Naive thymus-derived CD4-positive, alpha-beta T cell (primary cell): ENCODE results near the gene S100A16. TPM values are rescaled to one million over a fixed set of nuclear protein-coding genes. Genes with fewer than 3 reads are reported as not detected.

Experiments
- ATAC-seq: fragments of 150-1000 bp; cut with Tn5 transposase; 2 replicates; pipeline ENCODE4 v1.10.0; 2021; ENCODE audit warnings: mild to moderate bottlenecking, moderate library complexity
- CTCF ChIA-PET: fragments of 350-600 bp; sonication (Branson Sonifier 250); formaldehyde crosslinking; loops from one replicate; lab custom pipeline; 2021; ENCODE audit warnings: antibody characterized with exemption; lab: Charles Lee
- POLR2A ChIA-PET: fragments of 350-600 bp; sonication (Branson Sonifier 250); formaldehyde crosslinking; loops from one replicate; lab custom pipeline; 2021; ENCODE audit warnings: antibody characterized with exemption, inconsistent platforms; lab: Charles Lee
- DNase-seq, 9 donors: peaks; one replicate each; pipeline versions ENCODE4 v3.0.0 to v3.0.0-alpha.2; 2020 to 2022; ENCODE audit warnings: mixed read lengths in 1 of 9
- H3K27ac ChIP-seq: one replicate; pipeline ENCODE4 v1.7.0; 2013; ENCODE audit warnings: mild to moderate bottlenecking, low read depth, low read length, moderate library complexity
- H3K27me3 ChIP-seq, 2 donors: one replicate each; pipeline ENCODE4 v1.7.0; 2013; ENCODE audit warnings: low read length in 2 of 2, mild to moderate bottlenecking in 2 of 2, moderate library complexity in 2 of 2; ENCODE audit not compliant: control insufficient read depth in 2 of 2, insufficient read depth in 2 of 2
- H3K36me3 ChIP-seq, 3 experiments: 1 replicate in 2 of 3; 2 replicates in 1 of 3; pipeline ENCODE4 v1.7.0; 2013; ENCODE audit warnings: low read length in 3 of 3, mild to moderate bottlenecking in 3 of 3, moderate library complexity in 1 of 3; ENCODE audit not compliant: insufficient read depth in 3 of 3, control insufficient read depth in 2 of 3
- H3K4me1 ChIP-seq, 2 donors: one replicate each; pipeline ENCODE4 v1.7.0; 2013; ENCODE audit warnings: low read length in 2 of 2, mild to moderate bottlenecking in 2 of 2, moderate library complexity in 1 of 2; ENCODE audit not compliant: control insufficient read depth in 2 of 2, insufficient read depth in 2 of 2
- H3K4me3 ChIP-seq: 2 replicates; pipeline ENCODE4 v1.7.0; 2013; ENCODE audit warnings: mild to moderate bottlenecking, low read length
- H3K9me3 ChIP-seq, 3 experiments: 1 replicate in 2 of 3; 2 replicates in 1 of 3; pipeline ENCODE4 v1.7.0; 2013; ENCODE audit warnings: low read length in 3 of 3; ENCODE audit not compliant: control insufficient read depth in 2 of 3
- H3K27ac Mint-ChIP-seq, 9 donors: one replicate each; pipeline ENCODE4 v1.8.0; 2020 to 2022; ENCODE audit warnings: mixed read lengths in 9 of 9, mild to moderate bottlenecking in 8 of 9, moderate library complexity in 5 of 9, inconsistent platforms in 2 of 9
- H3K27me3 Mint-ChIP-seq, 5 donors: one replicate each; pipeline ENCODE4 v1.8.0; 2021 to 2022; ENCODE audit warnings: mixed read lengths in 5 of 5, mild to moderate bottlenecking in 1 of 5
- H3K36me3 Mint-ChIP-seq, 5 donors: one replicate each; pipeline ENCODE4 v1.8.0; 2020 to 2022; ENCODE audit warnings: mixed read lengths in 5 of 5, mild to moderate bottlenecking in 3 of 5, inconsistent platforms in 1 of 5
- H3K4me1 Mint-ChIP-seq, 7 donors: one replicate each; pipeline ENCODE4 v1.8.0; 2020 to 2022; ENCODE audit warnings: mixed read lengths in 7 of 7, mild to moderate bottlenecking in 3 of 7, inconsistent platforms in 1 of 7
- H3K4me3 Mint-ChIP-seq, 10 donors: one replicate each; pipeline ENCODE4 v1.8.0; 2020 to 2022; ENCODE audit warnings: mild to moderate bottlenecking in 10 of 10, mixed read lengths in 10 of 10, moderate library complexity in 6 of 10, inconsistent platforms in 2 of 10
- H3K9me3 Mint-ChIP-seq, 11 donors: one replicate each; pipeline ENCODE4 v1.8.0; 2020 to 2022; ENCODE audit warnings: mixed read lengths in 11 of 11, mild to moderate bottlenecking in 4 of 11, inconsistent platforms in 1 of 11, moderate library complexity in 1 of 11
- intact Hi-C, 2 donors: fragments of 100-400 bp; cut with micrococcal nuclease; formaldehyde crosslinking; loops; one replicate each; pipeline ENCODE4 v1.15.1; 2023
- polyA plus RNA-seq, 2 donors: library from polyadenylated mRNA; unstranded; fragments of 300-500 nt; fragmentation: Illumina TruSeq; gene quantifications; one replicate each; pipeline ENCODE4 v1.2.3, GENCODE V29; 2021
- total RNA-seq, 6 experiments: library from RNA in 5 of 6; stranded (reverse) in 5 of 6; gene quantifications; 1 replicate in 5 of 6; 2 replicates in 1 of 6; pipeline ENCODE4 v1.2.3 and lab custom pipeline; 2021 to 2026

S100A16 gene
- total and polyA plus RNA-seq, 7 experiments from 2014 or later = not detected

DNA sequence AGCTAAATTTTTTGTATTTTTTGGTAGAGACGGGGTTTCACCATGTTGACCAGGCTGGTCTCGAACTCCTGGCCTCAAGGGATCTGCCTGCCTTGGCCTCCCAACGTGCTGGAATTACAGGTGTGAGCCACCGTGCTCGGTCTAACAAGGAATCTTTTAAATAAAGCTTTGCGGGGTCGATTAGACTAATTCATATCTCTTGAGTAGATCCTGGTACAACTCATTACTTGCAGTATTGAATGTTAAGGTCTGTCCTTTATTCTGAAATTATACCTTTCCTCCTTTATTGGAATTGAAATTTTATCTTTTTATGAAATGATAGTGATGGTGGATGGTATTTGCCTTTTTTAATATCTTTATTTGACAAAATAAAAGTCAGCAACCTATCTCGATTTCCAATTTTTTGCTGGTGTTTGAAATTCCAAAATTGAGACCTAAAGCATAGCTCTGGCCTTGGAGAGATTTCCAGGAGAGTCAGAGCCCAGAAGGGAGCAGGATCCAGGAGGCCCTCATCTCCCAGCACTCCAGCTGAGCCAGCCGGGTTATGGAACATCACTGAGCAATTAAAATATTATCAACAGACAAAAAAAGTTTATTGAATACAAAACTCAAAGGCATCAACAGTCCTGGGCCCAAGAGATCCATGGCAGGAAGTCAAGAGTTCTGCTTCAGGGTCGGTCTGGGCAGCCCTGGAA lies 52.0 kb downstream of the S100A16 start:
- ChIA-PET POLR2A (interaction anchor here (0.6 to 1.5 kb wide), 4 partner anchors 9 to 23 kb away, joined by 3 to 6 read pairs (median 4); partner anchors contain the start of gene S100A5), CTCF (interaction anchor here (0.9 to 1.5 kb wide), 2 partner anchors 19 to 28 kb away, joined by 4 to 6 read pairs; partner anchors contain the start of gene S100A5)
- peaks cover 3 to 13% (median 4%) of the 10 kb centered on the region in 7 donors for H3K4me1 Mint-ChIP-seq
- DNase-seq = no peak
- ATAC-seq = no peak
- no peak overlapping the region for H3K27ac ChIP-seq
- H3K4me1 ChIP-seq = peaks cover 2% of the 10 kb centered on the region in 2 donors
- H3K27ac Mint-ChIP-seq = peak overlapping the region in 1 of 9 donors; percentile 4
- H3K9me3 Mint-ChIP-seq = no peaks in the 10 kb centered on the region
- intact Hi-C loops = no loop called here
- no peaks in the 10 kb centered on the region for H3K27me3 ChIP-seq
- no peaks in the 10 kb centered on the region for H3K36me3 ChIP-seq
- H3K36me3 Mint-ChIP-seq = no peaks in the 10 kb centered on the region
- H3K4me3 Mint-ChIP-seq = no peak overlapping the region
- H3K9me3 ChIP-seq = no peaks in the 10 kb centered on the region
- H3K27me3 Mint-ChIP-seq = no peaks in the 10 kb centered on the region
- no peak overlapping the region for H3K4me3 ChIP-seq

DNA sequence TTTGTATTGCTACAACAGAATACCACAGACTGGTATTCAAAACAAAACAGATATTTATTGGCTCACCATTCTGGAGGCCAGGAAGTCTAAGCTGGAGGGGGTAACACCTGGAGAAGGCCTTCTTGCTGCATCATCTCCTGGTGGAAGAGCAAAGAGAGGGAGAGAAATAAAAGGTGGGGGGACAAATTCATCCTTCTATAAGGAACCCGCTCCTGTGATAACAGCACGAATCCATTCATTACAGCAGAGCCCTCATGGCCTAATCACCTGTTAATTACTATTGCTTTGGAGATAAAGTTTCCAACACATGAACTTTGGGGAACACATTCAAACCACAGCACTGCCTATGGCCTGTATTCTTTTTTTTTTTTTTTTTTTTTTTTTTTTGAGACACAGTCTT lies 52.7 kb downstream of the S100A16 start:
- intact Hi-C loops = no loop called here
- ATAC-seq (no peak), DNase-seq (no peak)
- no peak overlapping the region for H3K4me3 Mint-ChIP-seq
- POLR2A ChIA-PET = interaction anchor here (0.6 kb wide), 1 partner anchor 23 kb away, joined by 3 read pairs; no protein-coding TSS in a partner anchor
- Histone ChIP-seq H3K4me3 (no peak overlapping the region), H3K36me3 (no peaks in the 10 kb centered on the region), H3K9me3 (no peaks in the 10 kb centered on the region), H3K27me3 (no peaks in the 10 kb centered on the region), H3K4me1 (no peaks in the 10 kb centered on the region), H3K27ac (no peak overlapping the region)
- H3K4me1 Mint-ChIP-seq = peaks cover 0 to 9% (median 0%) of the 10 kb centered on the region in 7 donors
- no peaks in the 10 kb centered on the region for H3K9me3 Mint-ChIP-seq
- no peaks in the 10 kb centered on the region for H3K27me3 Mint-ChIP-seq
- CTCF ChIA-PET = interaction anchor here (1.0 to 1.5 kb wide), 2 partner anchors 7 to 27 kb away, joined by 4 to 6 read pairs; no protein-coding TSS in a partner anchor
- H3K36me3 Mint-ChIP-seq = no peaks in the 10 kb centered on the region
- no peak overlapping the region for H3K27ac Mint-ChIP-seq

DNA sequence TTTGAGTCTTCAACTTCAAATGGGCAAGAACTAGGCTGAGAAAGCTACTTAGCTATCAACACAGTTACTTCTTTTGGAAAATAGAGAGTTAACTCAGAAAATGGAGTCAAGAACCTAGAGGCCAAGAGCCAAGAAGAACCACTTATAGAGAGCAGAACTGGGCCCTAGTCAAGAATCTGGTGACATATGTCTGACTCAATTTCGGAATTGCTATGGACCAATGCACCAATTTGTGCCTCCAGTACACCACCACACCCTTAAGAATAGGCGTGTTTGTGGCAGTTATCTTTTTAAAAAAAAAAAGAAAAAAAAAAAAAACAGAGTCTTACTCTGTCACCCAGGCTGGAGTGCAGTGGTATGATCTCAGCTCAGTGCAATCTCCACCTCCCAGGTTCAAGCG lies 55.1 kb downstream of the S100A16 start:
- DNase-seq (no peak), ATAC-seq (no peak)
- Mint-ChIP-seq H3K27ac (no peak overlapping the region), H3K4me1 (peaks cover 0 to 19% (median 7%) of the 10 kb centered on the region in 7 donors), H3K4me3 (no peak overlapping the region), H3K9me3 (peaks cover 0 to 1% (median 0%) of the 10 kb centered on the region in 11 donors), H3K27me3 (no peaks in the 10 kb centered on the region), H3K36me3 (no peaks in the 10 kb centered on the region)
- Histone ChIP-seq H3K4me3 (no peak overlapping the region), H3K27me3 (no peaks in the 10 kb centered on the region), H3K36me3 (no peaks in the 10 kb centered on the region), H3K27ac (no peak overlapping the region), H3K9me3 (no peaks in the 10 kb centered on the region), H3K4me1 (no peaks in the 10 kb centered on the region)
- intact Hi-C loops = no loop called here
- ChIA-PET POLR2A (interaction anchor here (1.3 kb wide), 1 partner anchor 13 kb away, joined by 3 read pairs; no protein-coding TSS in a partner anchor), CTCF (interaction anchor here (0.7 to 1.1 kb wide), 3 partner anchors 18 to 23 kb away, joined by 3 to 5 read pairs (median 3); partner anchors contain the start of gene S100A6)

Other genes with a start within 250 kb of the S100A16 start
- 100 to 1,000 TPM in 1 of 5 experiments, 10 to 100 TPM in 1, not detected in 3; 22.0 to 179 TPM for gene S100A12, start 237.5 kb downstream of the S100A16 start, total RNA-seq
- not detected for gene S100A12, start 237.5 kb downstream of the S100A16 start, polyA plus RNA-seq
- 1,000 to 10,000 TPM in 1 of 5 experiments, 100 to 1,000 TPM in 1, 1 to 10 TPM in 2, not detected in 1; 1.3 to 1,624 (median 61.2) TPM for gene S100A8, start 222.1 kb downstream of the S100A16 start, total RNA-seq
- 10 to 100 TPM in 1 of 2 donors, 1 to 10 TPM in 1; 1.7 to 10.8 TPM for gene S100A8, start 222.1 kb downstream of the S100A16 start, polyA plus RNA-seq
- not detected for gene S100A7A, start 196.6 kb downstream of the S100A16 start, total RNA-seq
- not detected for gene S100A7A, start 196.6 kb downstream of the S100A16 start, polyA plus RNA-seq
- not detected for gene S100A7, start 152.5 kb downstream of the S100A16 start, total RNA-seq
- gene S100A7, start 152.5 kb downstream of the S100A16 start, polyA plus RNA-seq = not detected
- gene S100A6, start 77.1 kb downstream of the S100A16 start, total RNA-seq = 100 to 1,000 TPM; 178 to 433 (median 201) TPM
- gene S100A6, start 77.1 kb downstream of the S100A16 start, polyA plus RNA-seq = 100 to 1,000 TPM; 424 to 568 TPM
- 1 to 10 TPM in 2 of 5 experiments, under 1 TPM in 1, not detected in 2; 0.78 to 2.0 (median 1.2) TPM for gene S100A5, start 72.2 kb downstream of the S100A16 start, total RNA-seq
- 1 to 10 TPM in 1 of 2 donors, under 1 TPM in 1; 0.91 to 1.5 TPM for gene S100A5, start 72.2 kb downstream of the S100A16 start, polyA plus RNA-seq
- gene S100A4, start 67.3 kb downstream of the S100A16 start, total RNA-seq = 100 to 1,000 TPM in 3 of 5 experiments, 10 to 100 TPM in 2; 54.0 to 766 (median 204) TPM
- 100 to 1,000 TPM; 259 to 359 TPM for gene S100A4, start 67.3 kb downstream of the S100A16 start, polyA plus RNA-seq
- not detected for gene S100A3, start 63.9 kb downstream of the S100A16 start, total RNA-seq
- not detected for gene S100A3, start 63.9 kb downstream of the S100A16 start, polyA plus RNA-seq
- gene S100A2, start 47.3 kb downstream of the S100A16 start, total RNA-seq = 1 to 10 TPM in 1 of 5 experiments, not detected in 4; 1.1 TPM
- not detected for gene S100A2, start 47.3 kb downstream of the S100A16 start, polyA plus RNA-seq
- not detected for gene S100A14, start 3.2 kb upstream of the S100A16 start, total RNA-seq
- gene S100A14, start 3.2 kb upstream of the S100A16 start, polyA plus RNA-seq = not detected
- 1 to 10 TPM; 2.6 to 4.0 (median 3.1) TPM for gene S100A13, start 14.4 kb upstream of the S100A16 start, total RNA-seq
- 1 to 10 TPM; 1.4 to 1.5 TPM for gene S100A13, start 14.4 kb upstream of the S100A16 start, polyA plus RNA-seq
- gene S100A1, start 15.3 kb upstream of the S100A16 start, total RNA-seq = not detected
- gene S100A1, start 15.3 kb upstream of the S100A16 start, polyA plus RNA-seq = not detected
- gene CHTOP, start 20.9 kb upstream of the S100A16 start, total RNA-seq = 100 to 1,000 TPM in 4 of 5 experiments, 10 to 100 TPM in 1; 85.2 to 143 (median 116) TPM
- 10 to 100 TPM; 57.4 to 95.7 TPM for gene CHTOP, start 20.9 kb upstream of the S100A16 start, polyA plus RNA-seq
- gene SNAPIN, start 45.6 kb upstream of the S100A16 start, total RNA-seq = 10 to 100 TPM; 10.2 to 43.5 (median 29.8) TPM
- gene SNAPIN, start 45.6 kb upstream of the S100A16 start, polyA plus RNA-seq = 10 to 100 TPM; 77.3 to 84.5 TPM
- gene ILF2, start 57.9 kb upstream of the S100A16 start, total RNA-seq = 100 to 1,000 TPM in 3 of 5 experiments, 10 to 100 TPM in 2; 83.6 to 177 (median 113) TPM
- gene ILF2, start 57.9 kb upstream of the S100A16 start, polyA plus RNA-seq = 100 to 1,000 TPM; 147 to 166 TPM
- not detected for gene NPR1, start 65.6 kb upstream of the S100A16 start, total RNA-seq
- not detected for gene NPR1, start 65.6 kb upstream of the S100A16 start, polyA plus RNA-seq
- 10 to 100 TPM; 43.6 to 68.1 (median 56.8) TPM for gene INTS3, start 114.9 kb upstream of the S100A16 start, total RNA-seq
- 10 to 100 TPM in 1 of 2 donors, 1 to 10 TPM in 1; 9.5 to 14.1 TPM for gene INTS3, start 114.9 kb upstream of the S100A16 start, polyA plus RNA-seq
- 10 to 100 TPM in 4 of 5 experiments, 1 to 10 TPM in 1; 9.1 to 34.2 (median 11.6) TPM for gene SLC27A3, start 162.3 kb upstream of the S100A16 start, total RNA-seq
- gene SLC27A3, start 162.3 kb upstream of the S100A16 start, polyA plus RNA-seq = 1 to 10 TPM; 3.4 to 7.2 TPM